Activated T-cell treated with anti-CD3 and anti-CD28 coated beads for 24 hours (primary cell): ENCODE measurements around the gene RBBP8NL.

Source experiments
- DNase-seq: peaks from one replicate; pipeline ENCODE4 v3.0.0-alpha.2; 2020; ENCODE audit warnings: low read depth

Gene RBBP8NL

DNA sequence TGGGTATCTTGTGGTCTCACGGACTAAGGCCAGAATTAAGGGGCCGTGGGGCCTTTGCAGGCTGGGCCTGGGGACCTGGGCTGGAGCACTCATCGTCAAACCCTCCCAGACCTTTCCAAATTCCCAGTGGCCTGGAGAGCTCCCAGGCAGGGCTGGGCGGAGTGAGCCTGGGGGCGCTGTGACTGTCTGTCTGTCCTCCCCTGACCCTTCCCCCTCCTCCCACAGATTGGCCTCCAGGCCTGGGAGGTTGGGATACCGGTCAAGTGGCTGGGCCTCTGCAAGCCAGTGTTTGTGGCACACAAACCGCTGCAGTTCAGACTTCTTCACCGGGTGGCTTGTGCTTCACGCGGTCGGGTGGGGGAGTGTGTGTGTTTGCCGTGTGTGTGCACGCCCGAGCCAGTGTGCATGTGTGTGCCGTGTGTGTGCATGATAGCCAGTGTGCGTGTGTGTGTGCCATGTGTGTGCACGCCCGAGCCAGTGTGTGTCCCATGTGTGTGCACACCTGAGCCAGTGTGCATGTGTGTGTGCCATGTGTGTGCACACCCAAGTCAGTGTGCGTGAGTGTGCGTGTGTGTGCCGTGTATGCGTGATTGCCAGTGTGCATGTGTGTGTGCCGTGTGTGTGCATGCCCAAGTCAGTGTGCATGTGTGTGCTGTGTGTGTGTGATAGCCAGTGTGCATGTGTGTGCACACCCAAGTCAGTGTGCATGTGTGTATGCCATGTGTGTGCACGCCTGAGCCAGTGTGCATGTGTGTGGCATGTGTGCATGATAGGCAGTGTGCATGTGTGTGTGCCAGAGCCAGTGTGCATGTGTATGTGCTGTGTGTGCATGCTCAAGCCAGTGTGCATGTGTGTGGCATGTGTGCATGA, 6.3 kb downstream of the RBBP8NL start:
- DNase-seq: no peak

- no peak for DNase-seq
Observed at GRCh38 chr20:62419759-62420158, 7.6 kb downstream of the RBBP8NL start.

- no peak for DNase-seq
Observed at GRCh38 chr20:62418709-62419487, 8.4 kb downstream of the RBBP8NL start.

DNA sequence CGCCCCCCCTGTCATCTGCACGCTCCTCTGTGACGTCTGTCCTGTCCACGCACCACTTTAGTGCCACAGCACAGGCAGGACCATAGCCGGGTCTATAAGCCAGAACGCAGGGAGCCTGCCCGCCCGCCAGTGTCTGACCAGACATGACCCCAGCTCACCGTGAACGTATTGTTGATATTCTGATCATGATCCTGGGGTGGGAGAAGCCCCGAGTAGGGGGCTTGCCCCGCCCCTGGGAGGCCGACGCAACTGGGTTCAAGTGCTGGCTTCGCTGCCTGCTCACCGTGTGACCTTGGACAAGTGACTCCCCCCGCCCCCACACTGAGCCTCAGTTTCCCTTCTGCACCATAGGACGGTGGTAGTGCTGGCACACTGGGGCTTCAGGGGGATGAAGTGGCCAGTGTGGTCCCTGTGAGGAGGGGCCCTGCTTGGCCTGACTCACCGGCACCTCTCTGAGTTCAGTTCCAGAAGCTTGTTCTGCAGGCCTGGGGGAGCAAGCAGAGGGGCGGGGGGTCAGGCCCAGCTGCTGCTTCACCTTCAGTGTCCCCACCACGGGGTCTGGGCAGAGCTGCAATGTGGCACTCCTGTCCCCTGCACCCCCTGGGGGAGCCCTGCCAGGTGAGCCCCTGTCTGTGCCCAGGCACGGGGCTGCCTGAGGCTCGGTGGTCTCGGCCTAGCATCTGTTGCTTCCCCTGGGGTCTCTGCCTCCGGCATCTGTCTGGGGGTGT, 9.2 kb downstream of the RBBP8NL start:
- DNase-seq: no peak

GRCh38 chr20:62416651-62417637, 10.4 kb downstream of the RBBP8NL start:
- no peak for DNase-seq

- no peak for DNase-seq
Observed at GRCh38 chr20:62415354-62416111, 11.8 kb downstream of the RBBP8NL start.

DNA sequence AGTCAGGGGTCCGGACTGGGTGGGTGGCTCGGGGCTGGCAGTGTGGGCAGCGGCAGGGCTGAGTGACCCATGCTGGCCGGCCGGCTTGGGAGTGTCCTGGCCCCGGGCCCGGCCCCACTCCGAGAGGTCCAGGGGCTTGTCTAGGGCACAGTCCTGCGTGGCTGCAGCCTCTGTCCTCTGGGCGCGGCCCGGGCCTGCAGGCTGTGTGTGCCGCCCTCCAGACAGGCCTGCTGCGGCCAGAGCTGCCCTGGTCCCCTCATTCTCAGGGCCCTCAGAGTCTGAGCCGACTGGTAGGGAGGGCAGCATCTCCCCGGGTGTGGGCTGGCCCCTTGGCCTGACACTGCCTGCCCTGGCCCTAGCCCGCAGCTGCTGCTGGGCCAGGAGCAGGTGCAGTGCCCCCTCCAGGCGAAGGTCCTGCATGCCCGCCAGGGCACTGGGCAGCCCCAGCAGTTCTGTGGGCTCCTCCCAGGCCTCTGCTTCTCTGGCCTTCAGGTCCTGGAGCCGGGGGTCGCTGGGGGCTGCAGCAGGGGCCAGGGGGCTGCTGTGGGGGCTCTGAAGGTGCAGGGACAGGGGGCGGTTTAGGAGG, 13.3 kb downstream of the RBBP8NL start:
- DNase-seq: no peak

- no peak for DNase-seq
Observed at GRCh38 chr20:62413025-62413570, 14.2 kb downstream of the RBBP8NL start.

DNA sequence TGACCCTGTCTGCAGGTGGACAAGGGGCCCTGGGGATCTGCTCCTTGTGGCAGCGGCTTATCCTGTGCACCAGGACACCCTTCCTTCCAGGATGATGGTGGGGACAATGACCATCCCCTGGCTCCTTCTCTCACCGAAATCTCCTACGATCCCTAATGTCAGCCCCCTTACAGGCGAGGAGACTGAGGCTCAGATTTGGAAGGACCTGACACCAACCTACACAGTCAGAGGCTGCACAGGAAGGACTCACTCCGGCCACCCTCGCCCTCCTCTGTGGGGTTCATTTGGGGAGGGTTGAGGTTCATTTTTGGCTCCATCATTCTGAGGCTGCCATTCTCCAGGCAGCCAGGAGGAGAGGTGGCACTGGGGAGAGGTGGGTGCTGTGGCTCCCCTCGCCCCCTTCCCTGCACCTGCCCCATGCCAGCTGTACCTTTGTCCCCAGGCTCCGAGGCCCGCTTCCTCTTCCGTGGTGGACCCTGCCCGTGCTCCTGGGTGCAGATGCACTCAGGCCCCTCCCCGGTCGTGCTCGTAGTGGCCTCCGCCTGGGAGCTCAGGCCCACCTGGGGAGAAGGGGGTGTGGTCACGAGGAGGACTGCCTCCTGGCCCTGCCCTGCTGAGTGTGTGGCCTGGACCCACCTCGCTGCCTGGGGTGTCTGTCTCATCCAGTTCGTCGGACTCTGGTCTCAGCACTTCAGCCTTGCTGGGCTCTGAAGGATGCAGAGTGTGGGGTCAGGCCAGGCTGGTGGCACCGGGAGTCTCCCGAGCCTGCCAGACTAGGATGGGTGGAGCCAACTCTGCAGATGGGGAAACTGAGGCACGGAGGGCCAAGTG, 14.9 kb downstream of the RBBP8NL start:
- DNase-seq: no peak

GRCh38 chr20:62411479-62412193, 15.7 kb downstream of the RBBP8NL start:
- no peak for DNase-seq

DNA sequence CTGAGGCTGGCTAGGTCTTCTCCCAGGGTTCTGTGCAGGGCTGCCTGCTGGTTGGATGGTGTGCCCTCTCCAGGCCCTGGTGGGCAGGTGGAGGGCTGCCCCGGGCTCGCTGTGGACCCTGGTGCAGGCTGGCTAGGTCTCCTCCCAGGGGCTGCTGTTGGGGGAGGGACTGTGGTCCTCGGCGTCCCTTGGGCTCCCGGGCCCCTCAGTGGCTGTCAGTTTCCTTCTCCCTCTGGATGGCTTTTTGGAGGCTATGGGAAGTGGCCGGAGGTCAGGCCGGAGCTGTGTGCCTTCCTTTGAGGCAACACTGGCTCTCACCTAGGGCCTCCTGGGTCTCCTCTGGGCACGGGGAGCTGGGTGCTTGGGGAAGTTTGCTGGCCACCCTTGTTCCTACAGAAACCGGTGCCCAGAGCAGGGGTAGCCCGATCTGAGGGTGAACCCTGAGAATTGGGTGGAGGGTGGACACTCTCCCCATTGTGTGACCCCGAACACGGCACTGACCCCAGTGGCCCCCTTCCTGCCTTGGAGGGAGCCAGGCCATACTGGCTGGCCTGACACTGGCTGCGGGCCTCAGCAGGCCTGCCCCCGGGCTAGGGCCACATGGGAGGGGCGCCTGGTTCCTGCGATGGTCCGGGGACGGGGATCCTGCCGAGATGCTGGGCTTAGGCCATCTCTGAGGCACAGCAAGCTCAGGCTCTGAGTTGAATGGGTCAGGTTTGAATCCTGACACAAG, 16.4 kb downstream of the RBBP8NL start:
- DNase-seq: no peak

DNA sequence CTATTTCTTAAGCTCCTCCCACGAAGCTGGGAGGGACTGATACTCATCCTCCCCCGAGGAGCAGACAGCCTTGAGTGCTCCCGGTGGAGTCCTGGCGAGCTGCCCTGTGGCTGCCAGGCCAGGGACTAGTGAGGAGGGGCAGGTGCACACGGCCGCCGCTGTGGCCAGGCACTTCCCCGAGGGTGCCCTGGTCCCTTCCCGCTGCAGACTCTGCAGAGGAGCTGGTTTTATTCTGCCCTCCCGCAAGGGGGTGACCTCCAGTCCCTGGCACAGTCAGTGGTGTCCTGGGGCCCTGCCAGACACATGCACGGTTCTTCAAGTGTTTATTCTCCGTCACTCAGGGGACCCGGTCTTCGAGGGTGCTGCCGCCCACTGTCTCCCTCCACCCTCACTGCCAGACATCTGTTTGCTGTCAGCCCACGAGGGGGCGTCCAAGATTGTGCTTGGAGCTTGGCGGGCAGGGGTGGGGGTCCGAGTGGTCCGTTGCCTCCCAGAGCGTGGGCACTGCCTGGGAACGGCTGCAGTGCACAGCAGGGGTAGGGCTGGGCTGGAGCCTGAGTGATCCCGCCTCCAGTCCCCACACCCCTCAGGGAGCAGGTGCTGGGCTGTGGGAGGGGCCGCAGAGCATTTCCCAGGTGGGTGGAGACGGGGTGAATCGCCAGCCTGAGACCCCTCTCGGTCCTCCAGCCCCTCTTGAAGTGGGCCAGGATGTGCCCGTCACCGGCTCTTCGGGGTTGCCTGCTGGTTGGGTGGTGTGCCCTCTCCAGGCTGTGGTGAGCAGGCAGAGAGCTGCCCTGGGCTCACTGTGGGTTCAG, 17.2 kb downstream of the RBBP8NL start:
- DNase-seq: no peak

- DNase-seq: no peak
Observed at GRCh38 chr20:62409086-62409853, 18.1 kb downstream of the RBBP8NL start.

DNA sequence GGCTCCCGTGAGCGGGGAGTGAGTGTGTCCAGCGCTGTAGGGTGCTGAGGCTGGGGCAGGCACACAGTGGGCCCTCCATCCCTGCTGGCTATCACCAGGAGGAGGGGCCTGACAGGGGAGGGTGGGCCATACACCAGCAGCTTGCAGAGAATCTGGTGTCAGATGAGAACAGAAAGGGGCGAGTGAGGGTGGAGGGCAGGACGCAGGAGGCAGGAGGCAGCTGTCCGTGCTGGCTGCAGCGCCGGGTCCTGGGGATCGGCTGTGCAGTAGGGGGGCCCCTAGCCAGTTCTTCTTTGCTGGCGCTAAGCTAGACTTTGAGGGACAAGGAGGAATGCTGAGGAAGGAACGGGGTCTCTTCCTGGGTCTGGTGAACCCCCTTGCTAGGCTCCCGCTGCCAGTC, 18.7 kb downstream of the RBBP8NL start:
- DNase-seq: no peak

GRCh38 chr20:62408055-62408454, 19.3 kb downstream of the RBBP8NL start:
- DNase-seq: no peak
